IMR-90 (cell line): ENCODE data around the gene PCNX2. TPM values are rescaled to one million over a fixed set of nuclear protein-coding genes. Genes with fewer than 3 reads are reported as not detected.
A peak's percentile ranks its signal among the peaks of the same experiment; 100 is the strongest.

ENCODE experiments used
- ATAC-seq: fragments of 200-7000 bp; cut with Tn5 transposase; 2 replicates; pipeline ENCODE4 v1.9.1; 2020; ENCODE audit warnings: low read depth, mild to moderate bottlenecking, moderate library complexity
- BruUV-seq: library from RNA; stranded (reverse); fragments of 400-500 nt; replicated peaks from 2 replicates; lab custom pipeline; 2021; lab: Mats Ljungman, UMichigan
- CTCF ChIA-PET: fragments of 300-600 bp; formaldehyde crosslinking; extraction: SDS; loops from one replicate; lab custom pipeline; 2021; ENCODE audit warnings: antibody characterized with exemption; lab: Yijun Ruan, JAX
- POLR2A ChIA-PET: fragments of 300-600 bp; sonication (Branson Sonifier 250); formaldehyde crosslinking; loops from one replicate; lab custom pipeline; 2022; ENCODE audit warnings: antibody characterized with exemption; ENCODE audit not compliant: unreplicated experiment; lab: Charles Lee
- DNase-seq: peaks from one replicate; pipeline ENCODE4 v3.0.0; 2013
- H2AFZ ChIP-seq: replicated peaks from 2 replicates; pipeline ENCODE3; 2013; ENCODE audit warnings: low read length, mild to moderate bottlenecking; ENCODE audit not compliant: poor library complexity
- H2AK5ac ChIP-seq: 2 replicates; pipeline ENCODE4 v1.6.1; 2013; ENCODE audit warnings: low read depth, low read length, inconsistent platforms
- H2AK9ac ChIP-seq: replicated peaks from 2 replicates; pipeline ENCODE3; 2013; ENCODE audit warnings: mild to moderate bottlenecking, low read depth, low read length, moderate library complexity; ENCODE audit not compliant: poor library complexity
- H2BK120ac ChIP-seq: 2 replicates; pipeline ENCODE4 v1.6.1; 2013; ENCODE audit warnings: low read depth, low read length, inconsistent platforms
- H2BK15ac ChIP-seq: 3 replicates; pipeline ENCODE4 v1.6.1; 2013; ENCODE audit warnings: low read depth, low read length, inconsistent platforms
- H2BK20ac ChIP-seq: 2 replicates; pipeline ENCODE4 v1.6.1; 2013; ENCODE audit warnings: low read depth, mild to moderate bottlenecking, inconsistent platforms, low read length, moderate library complexity
- H2BK5ac ChIP-seq: 2 replicates; pipeline ENCODE4 v1.6.1; 2013; ENCODE audit warnings: mild to moderate bottlenecking, low read depth, low read length, inconsistent platforms; ENCODE audit not compliant: poor library complexity, severe bottlenecking
- H3K14ac ChIP-seq: replicated peaks from 2 replicates; pipeline ENCODE4 v1.6.1; 2013; ENCODE audit warnings: low read depth, low read length, inconsistent platforms
- H3K18ac ChIP-seq: 2 replicates; pipeline ENCODE4 v1.6.1; 2013; ENCODE audit warnings: low read depth, low read length, control low read depth
- H3K23ac ChIP-seq: 2 replicates; pipeline ENCODE4 v1.6.1; 2013; ENCODE audit warnings: low read depth, low read length, inconsistent platforms
- H3K27ac ChIP-seq: 2 replicates; pipeline ENCODE4 v1.5.1; 2013; ENCODE audit warnings: mild to moderate bottlenecking, control low read depth, low read length; ENCODE audit not compliant: insufficient read depth
- H3K27me3 ChIP-seq: 2 replicates; pipeline ENCODE4 v1.6.1; 2013; ENCODE audit warnings: low read length; ENCODE audit not compliant: control insufficient read depth, insufficient read depth
- H3K36me3 ChIP-seq: 2 replicates; pipeline ENCODE4 v1.6.1; 2013; ENCODE audit warnings: low read length, mixed read lengths; ENCODE audit not compliant: control insufficient read depth, insufficient read depth
- H3K4ac ChIP-seq: 2 replicates; pipeline ENCODE4 v1.6.1; 2013; ENCODE audit warnings: low read depth, low read length, inconsistent platforms
- H3K4me1 ChIP-seq: 2 replicates; pipeline ENCODE4 v1.6.1; 2013; ENCODE audit warnings: low read length, mixed read lengths; ENCODE audit not compliant: control insufficient read depth, insufficient read depth
- H3K4me2 ChIP-seq: 2 replicates; pipeline ENCODE4 v1.6.1; 2013; ENCODE audit warnings: low read depth, mild to moderate bottlenecking, control low read depth, low read length, moderate library complexity
- H3K4me3 ChIP-seq: 2 replicates; pipeline ENCODE4 v1.5.1; 2013; ENCODE audit warnings: low read depth, mild to moderate bottlenecking, control low read depth, low read length, moderate library complexity; ENCODE audit not compliant: insufficient read depth
- H3K56ac ChIP-seq: 2 replicates; pipeline ENCODE4 v1.6.1; 2013; ENCODE audit warnings: low read length, inconsistent platforms; ENCODE audit not compliant: insufficient read depth; ENCODE audit errors: extremely low read depth
- H3K79me1 ChIP-seq, 2 experiments: 2 replicates each; pipeline ENCODE4 v1.6.1; 2013; ENCODE audit warnings: low read length in 2 of 2, inconsistent platforms in 1 of 2, low read depth in 1 of 2
- H3K9ac ChIP-seq: 2 replicates; pipeline ENCODE4 v1.6.1; 2013; ENCODE audit warnings: low read depth, low read length, control low read depth
- H3K9me1 ChIP-seq: 2 replicates; pipeline ENCODE4 v1.6.1; 2013; ENCODE audit warnings: low read length, inconsistent platforms; ENCODE audit not compliant: insufficient read depth
- H3K9me3 ChIP-seq: 2 replicates; pipeline ENCODE4 v1.6.1; 2013; ENCODE audit warnings: low read length; ENCODE audit not compliant: control insufficient read depth, insufficient read depth
- H4K20me1 ChIP-seq: 2 replicates; pipeline ENCODE4 v1.6.1; 2013; ENCODE audit warnings: low read length, inconsistent platforms; ENCODE audit not compliant: insufficient read depth
- H4K5ac ChIP-seq: 2 replicates; pipeline ENCODE4 v1.6.1; 2013; ENCODE audit warnings: mild to moderate bottlenecking, low read depth, low read length, control low read depth
- H4K8ac ChIP-seq, 2 experiments: 2 replicates each; pipeline ENCODE4 v1.6.1; 2013; ENCODE audit warnings: low read depth in 2 of 2, low read length in 2 of 2, control low read depth in 1 of 2, inconsistent platforms in 1 of 2
- H4K91ac ChIP-seq: 2 replicates; pipeline ENCODE4 v1.6.1; 2013; ENCODE audit warnings: low read depth, low read length, inconsistent platforms; ENCODE audit not compliant: insufficient read depth
- BHLHE40 ChIP-seq: fragments of 150-350 bp; IDR thresholded peaks from 2 replicates; pipeline ENCODE4 v1.6.1; 2016; ENCODE audit warnings: mild to moderate bottlenecking, low read depth, low read length
- CEBPB ChIP-seq: IDR thresholded peaks from 2 replicates; pipeline ENCODE4 v1.6.1; 2012; ENCODE audit warnings: low read depth, low read length, improper control_type of control experiment
- CHD1 ChIP-seq: IDR thresholded peaks from 2 replicates; pipeline ENCODE4 v1.6.1; 2012; ENCODE audit warnings: low read depth, low read length, improper control_type of control experiment
- CTCF ChIP-seq: conservative IDR thresholded peaks from 2 replicates; pipeline ENCODE4 v1.5.1; 2012; ENCODE audit warnings: mild to moderate bottlenecking, low read depth, low read length, improper control_type of control experiment
- ELK1 ChIP-seq: fragments of 150-350 bp; IDR thresholded peaks from 2 replicates; pipeline ENCODE4 v1.6.1; 2016; ENCODE audit warnings: low read depth, mild to moderate bottlenecking, low read length, moderate library complexity, borderline replicate concordance
- FOS ChIP-seq: fragments of 150-350 bp; IDR thresholded peaks from 2 replicates; pipeline ENCODE4 v1.6.1; 2016; ENCODE audit warnings: low read depth, low read length
- MAFK ChIP-seq: IDR thresholded peaks from 2 replicates; pipeline ENCODE4 v1.6.1; 2012; ENCODE audit warnings: low read depth, low read length, improper control_type of control experiment
- MAZ ChIP-seq: IDR thresholded peaks from 2 replicates; pipeline ENCODE4 v1.6.1; 2012; ENCODE audit warnings: low read depth, mild to moderate bottlenecking, low read length, improper control_type of control experiment, moderate library complexity, borderline replicate concordance
- MXI1 ChIP-seq: IDR thresholded peaks from 2 replicates; pipeline ENCODE4 v1.6.1; 2012; ENCODE audit warnings: low read depth, mild to moderate bottlenecking, low read length, moderate library complexity, borderline replicate concordance
- NFE2L2 ChIP-seq: fragments of 150-350 bp; IDR thresholded peaks from 2 replicates; pipeline ENCODE4 v1.6.1; 2016; ENCODE audit warnings: low read depth, mild to moderate bottlenecking, low read length
- POLR2A ChIP-seq: IDR thresholded peaks from 2 replicates; pipeline ENCODE4 v1.6.1; 2012; ENCODE audit warnings: mild to moderate bottlenecking, low read depth, low read length
- RAD21 ChIP-seq: IDR thresholded peaks from 2 replicates; pipeline ENCODE4 v1.6.1; 2012; ENCODE audit warnings: low read length, improper control_type of control experiment
- RCOR1 ChIP-seq: IDR thresholded peaks from 2 replicates; pipeline ENCODE4 v1.6.1; 2012; ENCODE audit warnings: mild to moderate bottlenecking, low read length, improper control_type of control experiment; ENCODE audit not compliant: insufficient replicate concordance
- RFX5 ChIP-seq: IDR thresholded peaks from 2 replicates; pipeline ENCODE4 v1.8.0; 2012; ENCODE audit warnings: low read depth, mild to moderate bottlenecking, low read length, moderate library complexity
- SMC3 ChIP-seq: fragments of 150-350 bp; IDR thresholded peaks from 2 replicates; pipeline ENCODE4 v1.6.1; 2016; ENCODE audit warnings: low read depth, mild to moderate bottlenecking, antibody characterized with exemption, low read length, moderate library complexity
- USF2 ChIP-seq: fragments of 150-350 bp; IDR thresholded peaks from 2 replicates; pipeline ENCODE4 v1.6.1; 2017; ENCODE audit warnings: mild to moderate bottlenecking, antibody characterized with exemption, low read length, low read depth
- WGBS, 2 experiments: methylation state at CpG; one replicate each; pipeline versions ENCODE4 v1.1.5 to v1.1.7; 2013; ENCODE audit warnings: missing lambda C conversion rate in 2 of 2; ENCODE audit not compliant: insufficient read length in 1 of 2; ENCODE audit errors: extremely low coverage in 2 of 2; 5-methylcytosine and 5-hydroxymethylcytosine counted together
- dilution Hi-C: fragments of 300-500 bp; cut with HindIII; formaldehyde crosslinking; loops from one replicate; pipeline ENCODE4 v1.14.3; 2018; ENCODE audit warnings: low sequenced_read_pairs; ENCODE audit not compliant: unreplicated experiment
- in situ Hi-C: fragments of 300-500 bp; cut with MboI; formaldehyde crosslinking; loops from 3 replicates; pipeline ENCODE4 v1.14.3; 2019; ENCODE audit warnings: low sequenced_read_pairs, inconsistent platforms, mixed read lengths
- intact Hi-C: fragments of 100-400 bp; cut with micrococcal nuclease; formaldehyde crosslinking; loops from 2 replicates; pipeline ENCODE4 v1.10.0; 2022
- polyA plus RNA-seq, 3 experiments: library from polyadenylated mRNA; depleted of rRNA; stranded (reverse); fragments of >200 nt; gene quantifications; 2 replicates each; pipeline ENCODE4 v1.2.3, GENCODE V29; 2012; ENCODE audit warnings: low replicate concordance in 1 of 3
- total RNA-seq: library from RNA; depleted of rRNA; stranded (reverse); fragments of >200 nt; gene quantifications from 2 replicates; pipeline ENCODE4 v1.2.3, GENCODE V29; 2012

PCNX2 gene
- total and polyA plus RNA-seq, 2 of the 4 experiments (the other 2 are of a cell fraction), result 15.9 to 22.6 TPM

- no peak overlapping the region for H3K4me2 ChIP-seq
- peak overlapping the region; percentile 63 for H2BK120ac ChIP-seq
- peak overlapping the region; percentile 8; the same call in 1 of the 2 replicates for H2BK20ac ChIP-seq
- dilution Hi-C loops (no loop called here), intact Hi-C loops (no loop called here), in situ Hi-C loops (no loop called here)
- peak overlapping the region; percentile 25; the same call in 1 of the 3 replicates for H2BK15ac ChIP-seq
- no peak overlapping the region for H3K23ac ChIP-seq
- H3K14ac ChIP-seq, result no peak overlapping the region
- BruUV-seq, result no TSS peak
- H2AFZ ChIP-seq, result no peak overlapping the region
- peak overlapping the region; percentile 66 for H2AK9ac ChIP-seq
- no peak overlapping the region for H4K5ac ChIP-seq
- no peak overlapping the region for H3K4me3 ChIP-seq
- peaks cover 6% of the 10 kb centered on the region for H3K4me1 ChIP-seq
- H2AK5ac ChIP-seq, result peak overlapping the region; percentile 8; the same call in 1 of the 2 replicates
- peaks cover 1% of the 10 kb centered on the region for H3K9me3 ChIP-seq
- 100% methylated on average over 2 of the region's 2 CpGs; no CpG with 5 or more reads in 1 of the 2 experiments for WGBS, 2 experiments
- no peaks in the 10 kb centered on the region for H4K20me1 ChIP-seq
- H2BK5ac ChIP-seq, result no peak overlapping the region
- H3K9me1 ChIP-seq, result peaks cover 16% of the 10 kb centered on the region
- TF ChIP-seq POLR2A (no peak), SMC3 (no peak), RFX5 (no peak), CTCF (no peak), BHLHE40 (no peak), MXI1 (no peak), FOS (no peak), MAZ (no peak), MAFK (no peak), USF2 (no peak), NFE2L2 (no peak), CHD1 (no peak), RAD21 (no peak), RCOR1 (no peak), CEBPB (no peak), ELK1 (no peak)
- POLR2A ChIA-PET, result interaction anchor here (0.5 kb wide), 1 partner anchor 1698 kb away, joined by 3 read pairs; no protein-coding TSS in a partner anchor
- no peak overlapping the region for H3K9ac ChIP-seq
- no peaks in the 10 kb centered on the region for H3K27me3 ChIP-seq
- H4K8ac ChIP-seq, result no peak overlapping the region
- peak overlapping the region; percentile 13 for H3K4ac ChIP-seq
- peaks cover 0 to 5% of the 10 kb centered on the region in 2 experiments; a peak in 1 of 4 replicates for H3K79me1 ChIP-seq
- CTCF ChIA-PET, result no interaction called here
- no peak overlapping the region for H3K56ac ChIP-seq
- ATAC-seq (no peak), DNase-seq (no peak)
- H3K36me3 ChIP-seq, result peaks cover 11% of the 10 kb centered on the region
- H3K27ac ChIP-seq, result no peak overlapping the region
- no peak overlapping the region for H4K91ac ChIP-seq
- H3K18ac ChIP-seq, result no peak overlapping the region
Measured at GRCh38 chr1:233182587-233182986, 112.9 kb downstream of the PCNX2 start.
